Skin of body (tissue), 2 donors: ENCODE measurements around the gene SH2D3C. TPM values are rescaled to one million over a fixed set of nuclear protein-coding genes. Genes with fewer than 3 reads are reported as not detected.

Experiments used
- DNase-seq: peaks from one replicate; lab custom pipeline; 2025; lab: John Stamatoyannopoulos, UW
- total RNA-seq: library from RNA; depleted of rRNA; stranded (reverse); fragments of >200 nt; gene quantifications from one replicate; pipeline ENCODE4 v1.2.3, GENCODE V29; 2014

SH2D3C gene, protein sequence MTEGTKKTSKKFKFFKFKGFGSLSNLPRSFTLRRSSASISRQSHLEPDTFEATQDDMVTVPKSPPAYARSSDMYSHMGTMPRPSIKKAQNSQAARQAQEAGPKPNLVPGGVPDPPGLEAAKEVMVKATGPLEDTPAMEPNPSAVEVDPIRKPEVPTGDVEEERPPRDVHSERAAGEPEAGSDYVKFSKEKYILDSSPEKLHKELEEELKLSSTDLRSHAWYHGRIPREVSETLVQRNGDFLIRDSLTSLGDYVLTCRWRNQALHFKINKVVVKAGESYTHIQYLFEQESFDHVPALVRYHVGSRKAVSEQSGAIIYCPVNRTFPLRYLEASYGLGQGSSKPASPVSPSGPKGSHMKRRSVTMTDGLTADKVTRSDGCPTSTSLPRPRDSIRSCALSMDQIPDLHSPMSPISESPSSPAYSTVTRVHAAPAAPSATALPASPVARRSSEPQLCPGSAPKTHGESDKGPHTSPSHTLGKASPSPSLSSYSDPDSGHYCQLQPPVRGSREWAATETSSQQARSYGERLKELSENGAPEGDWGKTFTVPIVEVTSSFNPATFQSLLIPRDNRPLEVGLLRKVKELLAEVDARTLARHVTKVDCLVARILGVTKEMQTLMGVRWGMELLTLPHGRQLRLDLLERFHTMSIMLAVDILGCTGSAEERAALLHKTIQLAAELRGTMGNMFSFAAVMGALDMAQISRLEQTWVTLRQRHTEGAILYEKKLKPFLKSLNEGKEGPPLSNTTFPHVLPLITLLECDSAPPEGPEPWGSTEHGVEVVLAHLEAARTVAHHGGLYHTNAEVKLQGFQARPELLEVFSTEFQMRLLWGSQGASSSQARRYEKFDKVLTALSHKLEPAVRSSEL
- 5.7 TPM for total RNA-seq

DNA sequence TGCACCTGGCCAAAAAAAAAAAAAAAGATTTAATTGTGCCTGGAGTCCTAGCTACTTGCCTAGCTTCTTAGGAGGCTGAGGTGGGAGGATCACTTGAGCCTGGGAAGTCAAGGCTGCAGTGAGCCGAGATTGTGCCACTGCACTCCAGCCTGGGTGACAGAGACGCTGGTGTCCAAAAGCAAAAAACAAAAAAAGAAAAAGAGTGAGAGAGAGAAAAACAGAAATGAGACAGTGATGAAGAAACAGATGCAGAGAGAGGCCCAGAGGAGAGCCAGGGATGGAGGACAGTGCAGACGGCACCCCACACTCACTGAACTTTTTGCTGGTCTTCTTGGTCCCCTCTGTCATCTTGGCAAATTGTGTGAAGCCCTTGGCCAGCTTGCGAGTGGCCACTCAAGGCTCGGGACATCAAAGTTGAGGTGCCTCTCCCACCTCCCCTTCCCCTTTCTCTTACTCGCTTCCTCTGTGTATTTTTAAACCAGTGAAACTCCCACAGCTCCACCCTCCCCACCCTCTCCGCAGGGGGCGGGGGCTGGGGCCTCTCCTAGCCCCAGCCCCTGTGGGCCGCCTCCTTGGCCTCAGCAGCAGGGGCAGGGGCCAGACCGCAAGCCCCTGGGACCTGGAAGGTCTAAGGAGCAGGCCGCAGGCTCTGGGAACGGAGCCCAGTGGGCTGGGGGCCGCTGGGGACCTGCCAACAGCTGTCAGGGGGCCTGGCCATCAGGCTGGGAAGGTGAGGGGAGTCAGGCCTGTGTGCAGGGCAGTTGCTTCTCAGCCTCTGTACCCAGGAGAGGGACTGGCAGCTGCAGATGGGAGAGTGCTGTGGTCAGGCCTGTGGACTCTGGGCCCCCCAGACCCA lies at the start of gene SH2D3C:
SH2D3C (minus strand) TSS at position 387 of the 856 bp plus-strand sequence; CDS start at position 348, 39 bp downstream.
- no peak for DNase-seq

DNA sequence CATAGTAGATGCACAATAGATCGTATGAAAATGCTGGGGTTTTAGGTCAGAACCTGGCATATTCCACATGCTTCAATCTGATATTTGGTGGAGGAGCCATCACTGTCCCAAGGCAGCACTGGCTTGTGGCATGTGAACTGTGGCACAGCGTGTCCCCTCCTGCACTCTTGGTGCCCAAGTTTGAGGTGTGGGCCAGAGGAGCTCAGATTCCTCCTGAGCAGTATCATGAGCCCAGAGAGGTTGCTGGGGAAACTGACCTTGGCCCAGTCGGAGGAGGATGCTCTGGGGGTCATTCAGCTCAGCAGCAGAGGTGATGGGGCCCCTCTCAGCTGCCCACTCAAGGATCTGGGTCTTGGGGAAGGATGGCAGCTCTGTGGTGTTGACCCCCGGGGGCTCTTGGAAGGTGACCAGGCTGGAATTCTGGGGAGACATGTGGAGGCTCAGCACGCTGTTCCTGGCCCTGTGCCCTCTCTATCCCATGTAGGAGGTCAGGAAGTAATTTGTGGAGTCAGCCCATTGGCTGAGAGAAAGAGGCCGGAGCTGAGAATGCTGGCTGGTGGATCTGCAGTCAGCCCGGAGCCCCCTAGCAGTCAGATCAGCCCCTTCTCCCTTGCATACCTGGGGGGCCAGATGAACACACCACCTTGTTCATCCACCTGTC lies 47.9 kb upstream of the SH2D3C start:
- DNase-seq, result no peak

DNA sequence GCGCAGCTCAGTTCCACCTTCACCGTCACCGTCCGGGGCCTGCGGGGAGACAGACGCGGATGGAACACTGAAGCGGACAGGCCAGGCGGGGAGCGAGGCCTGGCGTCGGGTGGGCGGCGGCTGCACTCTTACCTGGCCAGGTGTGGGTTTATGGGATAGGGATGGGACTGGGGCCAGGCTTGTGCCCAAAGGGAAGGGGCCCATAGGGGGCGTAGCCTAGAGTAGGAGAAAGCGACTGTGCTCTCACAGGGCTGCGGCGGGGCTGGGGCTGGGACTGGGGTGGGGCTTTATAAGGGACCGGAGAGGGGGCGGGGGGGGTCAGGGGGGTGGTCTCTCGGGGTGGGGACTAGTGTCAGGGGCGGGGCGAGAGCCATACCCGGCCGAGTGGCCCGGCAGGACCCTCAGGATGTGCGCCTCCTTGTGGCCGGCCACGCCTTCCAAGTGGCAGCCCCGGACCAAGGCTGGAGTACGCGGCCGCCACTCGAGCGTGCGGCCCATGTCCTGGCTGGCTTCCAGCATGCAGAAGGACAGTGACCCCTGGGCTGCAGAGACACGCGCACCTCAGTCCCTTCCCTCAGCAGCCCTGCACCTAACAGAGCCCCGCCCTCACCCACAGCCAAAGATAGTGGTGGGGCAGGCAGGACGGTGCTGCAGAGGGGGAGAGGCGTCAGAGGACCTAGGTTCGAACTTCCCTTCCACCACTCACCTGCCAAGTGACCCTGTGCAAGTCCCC lies 47.0 kb upstream of the SH2D3C start:
- no peak for DNase-seq

DNA sequence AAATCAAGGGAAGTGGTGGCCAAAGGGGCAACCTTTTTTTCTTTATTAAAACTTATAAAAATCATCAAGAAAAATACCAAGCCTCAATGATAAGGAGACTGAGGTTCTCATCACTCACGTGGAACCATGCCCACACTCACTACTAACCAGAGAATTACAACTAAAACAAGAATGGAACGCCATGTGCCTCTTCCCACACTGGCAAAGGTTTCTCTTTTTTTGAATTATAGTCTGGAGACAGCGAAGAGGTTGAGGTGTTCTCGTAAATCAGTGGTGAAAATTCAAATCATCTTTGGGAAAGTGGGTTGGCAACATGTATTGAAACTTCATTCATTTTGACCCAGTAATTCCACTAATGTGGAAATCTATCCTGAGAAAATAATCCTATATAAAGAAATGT lies 43.6 kb upstream of the SH2D3C start:
- DNase-seq, result no peak

DNA sequence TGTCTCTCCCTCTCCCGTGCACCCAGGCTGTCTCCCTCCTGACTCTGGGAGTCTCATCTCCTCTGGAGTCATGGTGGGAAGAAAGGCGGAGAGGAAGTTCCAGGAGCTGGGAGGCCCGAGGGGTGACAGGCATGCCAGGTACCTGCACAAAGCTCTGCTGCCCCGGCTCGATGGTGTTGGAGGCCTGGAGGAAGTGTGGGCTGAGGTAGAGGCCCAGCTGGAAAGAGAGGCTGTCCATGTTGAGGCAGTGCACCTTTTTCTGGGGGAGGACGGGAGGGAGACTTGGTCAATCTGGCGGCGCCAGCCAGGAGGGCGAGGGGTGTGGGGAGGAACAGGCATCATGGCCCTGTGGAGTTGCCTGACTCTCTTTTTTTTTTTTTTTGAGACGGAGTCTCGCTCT lies 40.1 kb upstream of the SH2D3C start:
- no peak for DNase-seq

DNA sequence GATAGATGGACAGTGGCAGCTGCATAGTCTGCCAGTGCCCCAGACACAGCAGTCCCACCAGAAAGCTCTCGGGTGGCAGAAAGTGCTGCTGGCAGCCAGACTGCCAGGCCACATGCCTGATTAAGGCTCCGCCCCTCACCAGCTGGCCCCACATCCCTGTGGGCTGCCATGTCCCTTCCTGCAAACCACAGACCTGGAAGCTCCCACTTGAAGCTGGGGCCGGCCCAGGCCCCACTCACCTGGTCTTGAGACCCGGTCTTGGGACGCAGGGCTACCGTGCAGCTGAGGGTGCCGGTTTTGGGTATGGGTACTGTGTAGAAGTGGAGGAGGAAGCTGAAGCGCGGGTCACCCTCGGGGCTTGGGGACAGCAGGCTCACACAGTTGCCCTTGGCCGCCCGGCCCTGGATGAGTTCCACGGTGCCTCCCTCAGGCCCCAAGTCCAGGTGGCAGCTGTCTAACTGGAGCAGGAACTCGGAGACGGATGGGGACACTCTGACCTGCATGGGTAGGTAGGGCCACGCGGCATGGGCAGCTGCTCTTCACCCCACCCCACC lies 39.5 kb upstream of the SH2D3C start:
- DNase-seq, result no peak

DNA sequence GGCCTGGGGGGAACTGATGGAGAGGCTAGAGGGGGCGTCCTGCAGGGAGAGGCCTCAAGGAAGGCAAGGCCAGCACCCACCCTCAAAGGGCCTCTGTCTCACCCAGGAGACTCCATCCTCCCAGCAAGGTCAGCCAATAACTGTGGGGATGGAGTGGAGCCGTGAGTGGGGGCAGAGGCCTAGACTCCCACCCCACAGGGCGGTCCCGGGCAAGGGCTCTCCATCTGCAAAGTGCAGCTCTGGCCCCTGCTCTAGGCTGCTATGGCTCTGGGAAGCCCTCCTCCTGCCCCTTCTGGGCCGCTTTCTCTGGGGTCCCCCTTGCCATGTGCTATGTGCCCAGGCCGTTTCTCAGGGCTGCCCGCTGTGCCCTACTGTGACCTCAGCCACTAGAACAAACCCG lies 38.3 kb upstream of the SH2D3C start:
- no peak for DNase-seq

DNA sequence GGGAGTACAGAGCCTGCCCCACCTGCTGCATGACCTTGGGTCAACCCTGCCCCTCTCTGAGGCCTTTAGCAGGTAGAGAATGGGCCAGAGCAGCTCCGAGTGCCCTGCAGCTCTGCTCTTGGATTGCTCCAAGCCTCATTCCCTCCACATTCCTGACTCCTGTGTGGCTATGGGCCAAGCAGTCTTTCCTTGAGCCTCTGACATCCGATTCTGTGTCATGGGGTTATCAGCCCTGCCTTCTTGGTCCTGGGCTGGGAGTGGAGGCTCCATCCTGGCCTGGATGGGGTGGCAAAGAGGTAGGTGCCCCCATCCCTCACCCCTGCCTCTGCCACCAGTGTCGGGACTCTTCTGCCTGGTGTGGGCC lies 37.9 kb upstream of the SH2D3C start:
- DNase-seq, result no peak

DNA sequence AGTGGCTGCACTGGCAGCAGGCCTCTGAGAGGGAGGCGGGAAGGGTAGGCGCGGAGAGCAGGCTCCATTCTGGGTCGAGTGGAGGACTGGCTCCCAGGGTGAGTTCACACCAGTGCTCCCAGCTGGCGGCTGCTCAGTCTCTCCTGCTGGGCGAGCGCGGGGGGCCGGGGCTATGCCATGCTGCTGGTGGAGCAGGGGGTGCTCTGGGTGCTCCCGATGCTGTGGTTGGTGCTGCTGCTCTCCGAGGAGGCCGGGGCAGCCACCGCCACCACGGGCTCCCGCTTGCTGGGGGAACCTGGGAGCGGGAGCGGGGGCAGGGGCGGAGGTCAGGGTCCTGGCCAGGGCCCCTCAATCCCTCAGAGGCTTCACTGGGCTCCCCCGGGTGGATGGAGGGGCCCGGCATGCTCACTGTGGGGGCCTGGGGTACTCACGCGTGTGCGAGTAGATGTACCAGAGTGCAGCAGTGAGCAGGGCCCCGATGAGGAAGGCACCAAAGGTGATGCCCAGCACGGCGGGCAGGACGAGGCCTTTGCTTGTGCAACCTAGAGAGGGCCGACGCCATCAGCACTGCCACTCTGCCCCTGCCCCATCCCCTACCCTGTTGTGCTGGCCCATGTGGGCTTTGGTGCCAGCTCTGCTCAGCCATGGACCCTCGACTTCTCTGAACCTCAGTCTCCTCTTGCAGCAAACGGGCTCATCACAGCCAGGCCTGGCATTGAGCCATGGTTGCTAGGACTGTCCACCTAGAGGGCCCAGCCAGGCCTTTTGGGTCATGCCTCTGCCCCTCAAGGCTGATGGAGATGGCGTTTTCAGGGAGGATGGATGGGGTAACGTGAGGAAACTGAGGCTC lies 37.3 kb upstream of the SH2D3C start:
- DNase-seq, result no peak

DNA sequence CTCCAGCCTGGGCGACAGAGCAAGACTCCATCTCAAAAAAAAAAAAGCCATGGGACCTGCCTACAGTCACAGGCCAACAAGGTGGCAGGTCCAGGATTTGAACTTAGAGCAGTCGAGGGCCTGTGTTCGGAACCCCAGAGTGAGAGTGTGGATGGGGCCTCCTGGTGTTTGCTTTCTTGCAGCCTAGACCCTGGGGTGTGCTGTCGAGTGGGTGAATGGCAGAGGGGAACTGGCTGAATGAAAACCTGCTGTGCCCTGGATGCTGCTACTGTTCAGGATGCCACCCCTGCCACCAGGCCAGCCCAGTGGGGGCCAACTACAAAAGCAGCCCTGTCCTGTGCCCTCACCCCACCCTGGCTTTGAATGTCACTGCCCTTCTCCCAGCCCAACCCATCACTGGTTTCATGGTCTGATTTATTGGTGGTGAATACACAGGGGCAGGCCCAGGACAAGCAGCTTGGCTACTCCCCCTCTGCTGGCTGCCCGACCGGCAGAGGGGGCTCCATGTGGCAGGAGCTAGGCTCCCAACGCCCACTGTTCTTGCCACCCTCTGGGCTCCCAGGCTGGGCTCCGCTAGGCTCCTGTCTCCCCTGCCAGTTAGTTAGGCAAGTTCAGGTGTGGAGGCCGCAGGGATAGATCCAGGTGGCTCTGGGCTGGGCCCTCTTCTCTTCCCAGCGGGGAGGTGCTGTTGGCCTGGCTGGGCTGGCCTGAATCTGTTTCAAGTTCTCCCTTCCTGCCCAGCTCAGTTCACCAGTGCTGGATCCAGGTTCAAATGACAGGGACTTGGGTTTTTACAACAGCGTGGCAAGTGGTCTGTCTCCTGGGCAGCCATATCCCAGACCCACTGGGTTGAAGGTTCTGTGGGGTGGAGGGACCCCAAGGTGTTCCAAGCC lies 36.4 kb upstream of the SH2D3C start:
- DNase-seq, result no peak

DNA sequence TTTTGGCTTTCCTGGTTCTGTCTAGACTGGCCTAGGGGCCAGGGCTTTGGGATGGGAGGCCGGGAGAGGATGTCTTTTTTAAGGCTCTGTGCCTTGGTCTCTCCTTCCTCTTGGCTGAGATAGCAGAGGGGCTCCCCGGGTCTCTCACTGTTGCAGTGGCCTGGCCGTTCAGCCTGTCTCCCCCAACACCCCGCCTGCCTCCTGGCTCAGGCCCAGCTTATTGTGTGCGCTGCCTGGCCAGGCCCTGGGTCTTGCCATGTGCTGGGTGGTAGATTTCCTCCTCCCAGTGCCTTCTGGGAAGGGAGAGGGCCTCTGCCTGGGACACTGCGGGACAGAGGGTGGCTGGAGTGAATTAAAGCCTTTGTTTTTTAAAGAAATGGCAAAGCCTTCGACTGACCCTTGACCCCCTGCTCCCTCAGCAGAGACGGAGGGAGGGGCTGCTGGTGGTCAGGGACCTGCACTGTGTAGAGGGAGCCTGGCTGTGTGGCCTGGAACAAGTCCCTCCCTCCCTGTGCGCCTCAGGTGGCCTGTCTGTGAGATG lies 35.3 kb upstream of the SH2D3C start:
- no peak for DNase-seq

DNA sequence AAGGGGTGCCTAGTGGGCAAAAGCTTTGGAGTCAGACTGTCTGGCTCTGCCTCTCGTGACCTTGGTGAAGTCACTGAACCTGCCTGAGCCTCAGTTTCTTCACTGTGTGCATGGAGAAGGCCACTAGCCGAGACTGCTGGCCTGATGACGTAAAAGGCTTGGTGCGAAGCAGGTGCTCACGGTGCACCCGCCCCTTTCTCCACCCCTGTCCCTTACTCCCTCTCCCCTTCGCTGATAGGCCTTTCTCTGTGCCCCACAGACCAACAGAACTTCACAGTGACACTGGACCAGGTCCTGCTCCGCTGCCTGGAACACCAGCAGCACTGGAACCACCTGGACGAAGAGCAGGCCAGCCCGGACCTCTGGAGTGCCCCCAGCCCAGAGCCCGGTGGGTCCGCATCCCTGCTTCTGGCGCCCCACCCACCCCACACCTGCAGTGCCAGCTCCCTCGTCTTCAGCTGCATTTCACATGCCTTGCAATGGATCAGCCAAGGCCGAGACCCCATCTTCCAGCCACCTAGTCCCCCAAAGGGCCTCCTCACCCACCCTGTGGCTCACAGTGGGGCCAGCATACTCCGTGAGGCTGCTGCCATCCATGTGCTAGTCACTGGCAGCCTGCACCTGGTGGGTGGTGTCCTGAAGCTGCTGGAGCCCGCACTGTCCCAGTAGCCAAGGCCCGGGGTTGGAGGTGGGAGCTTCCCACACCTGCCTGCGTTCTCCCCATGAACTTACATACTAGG lies 34.6 kb upstream of the SH2D3C start:
- no peak for DNase-seq

DNA sequence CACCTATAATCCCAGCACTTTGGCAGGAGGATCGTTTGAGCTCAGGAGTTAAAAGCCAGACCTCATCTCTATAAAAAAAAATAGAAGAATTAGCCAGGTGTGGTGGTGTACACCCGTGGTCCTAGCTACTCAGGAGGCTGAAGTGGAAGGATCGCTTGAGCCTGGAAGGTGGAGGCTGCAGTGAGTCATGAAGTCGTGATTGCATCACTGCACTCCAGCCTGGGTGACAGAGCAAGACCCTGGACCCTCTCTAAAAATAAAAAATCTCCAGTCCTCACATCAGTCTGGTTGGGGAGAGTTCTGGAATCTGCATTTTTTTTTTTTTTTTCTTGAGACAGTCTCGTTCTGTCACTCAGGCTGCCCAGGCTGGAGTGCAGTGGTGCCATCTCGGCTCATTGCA lies 33.5 kb upstream of the SH2D3C start:
- DNase-seq, result no peak

DNA sequence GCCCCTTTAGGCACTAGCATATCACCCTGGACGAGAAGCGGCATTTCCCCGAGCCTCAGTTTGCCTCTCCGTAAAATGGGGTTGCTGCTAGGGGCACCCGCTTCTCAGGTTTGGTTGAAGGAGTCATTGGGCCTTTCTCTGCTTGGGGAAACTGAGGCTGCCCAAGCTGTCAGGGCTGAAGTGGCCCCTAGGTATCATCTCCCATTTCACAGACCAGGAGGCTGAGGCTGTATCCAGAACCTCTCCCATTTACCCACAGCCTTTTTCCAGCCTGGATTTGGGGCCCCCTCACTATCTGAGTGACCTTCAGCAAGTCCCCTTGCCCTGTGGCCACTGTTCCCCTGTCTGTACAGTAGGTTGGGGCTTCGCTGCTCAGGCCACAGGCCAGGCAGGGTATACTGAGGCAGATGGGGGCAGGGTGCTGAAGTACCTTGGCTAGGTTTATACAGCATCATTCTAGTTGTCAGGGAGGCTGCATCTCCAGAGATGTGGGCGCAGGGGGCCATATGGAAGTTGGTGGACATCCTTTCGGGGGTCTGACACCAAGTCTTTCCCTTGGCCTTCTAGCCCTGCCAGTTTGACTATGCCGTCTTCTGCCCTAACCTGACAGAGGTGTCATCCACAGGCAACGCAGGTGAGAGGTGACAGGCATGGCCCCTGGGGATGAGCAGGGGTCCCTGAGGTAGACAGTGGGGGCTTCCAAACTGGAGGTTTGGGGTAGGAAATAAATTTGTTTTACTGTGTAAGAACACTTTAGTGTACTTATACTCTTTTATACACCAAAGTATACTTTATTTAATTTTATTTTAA lies 32.1 kb upstream of the SH2D3C start:
- DNase-seq, result no peak

DNA sequence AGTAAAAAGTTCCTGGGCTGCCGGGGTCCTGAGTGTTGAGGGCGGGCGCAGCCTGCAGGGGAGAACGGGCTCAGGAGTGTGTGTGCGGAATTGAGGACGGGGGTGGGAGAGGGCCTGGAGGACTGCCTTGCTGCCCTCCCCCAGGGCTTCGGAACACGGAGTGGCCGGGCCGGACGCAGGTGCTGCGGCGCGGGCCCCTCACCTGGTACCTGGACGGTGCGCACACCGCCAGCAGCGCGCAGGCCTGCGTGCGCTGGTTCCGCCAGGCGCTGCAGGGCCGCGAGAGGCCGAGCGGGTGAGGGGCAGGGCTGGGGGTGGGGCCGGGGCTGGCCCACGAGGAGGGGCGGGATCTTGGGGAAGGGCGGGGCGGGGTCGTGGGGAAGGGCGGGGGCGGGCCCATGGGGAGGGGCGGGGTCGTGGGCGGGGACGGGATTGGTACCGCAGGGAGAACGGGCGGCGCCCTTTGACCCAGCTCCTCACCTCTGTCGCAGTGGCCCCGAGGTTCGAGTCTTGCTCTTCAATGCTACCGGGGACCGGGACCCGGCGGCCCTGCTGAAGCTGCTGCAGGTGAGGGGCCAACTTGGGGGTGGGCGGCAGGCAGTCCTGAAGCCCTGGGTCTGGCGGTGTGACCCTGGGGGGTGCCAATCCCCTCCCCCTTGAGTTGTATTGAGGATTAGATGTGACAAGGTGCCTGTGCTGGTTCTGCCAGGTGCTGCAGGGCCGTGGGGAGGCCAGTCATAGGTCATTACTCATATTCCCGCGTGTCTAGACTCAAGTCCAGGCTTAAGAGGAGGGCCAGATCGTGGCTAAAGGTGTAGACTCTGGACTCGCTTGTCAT lies 31.3 kb upstream of the SH2D3C start:
- no peak for DNase-seq
